ENCODE measurements around the gene OFD1.
"Not testable (repeated sequence)": the region's sequence is repeated elsewhere in the genome, so short reads cannot be mapped to it uniquely, and the experiment has no call there.

The OFD1 gene

DNA sequence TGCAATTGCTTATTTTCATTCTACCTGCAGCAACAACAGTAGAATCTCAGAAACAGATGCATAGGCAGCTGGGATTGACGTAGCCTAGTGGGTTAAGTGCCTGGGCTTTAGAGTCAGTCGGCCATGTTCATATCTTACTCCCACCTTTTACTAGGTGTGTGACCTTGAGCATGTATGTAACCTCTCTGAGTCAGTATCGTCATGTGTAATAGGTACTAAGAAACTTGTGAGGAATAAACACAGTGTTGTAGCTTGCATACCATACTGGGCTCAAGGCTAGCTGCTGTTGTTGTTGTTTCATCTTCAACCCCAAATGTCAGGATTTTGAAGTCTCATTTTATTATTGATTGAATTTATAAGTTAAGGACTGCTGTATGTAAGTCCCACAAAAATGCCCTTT, 31.4 kb upstream of the OFD1 start:
- in situ Hi-C loops (cut with MboI; ENCODE audit: low sequenced_read_pairs) = no loop called here

DNA sequence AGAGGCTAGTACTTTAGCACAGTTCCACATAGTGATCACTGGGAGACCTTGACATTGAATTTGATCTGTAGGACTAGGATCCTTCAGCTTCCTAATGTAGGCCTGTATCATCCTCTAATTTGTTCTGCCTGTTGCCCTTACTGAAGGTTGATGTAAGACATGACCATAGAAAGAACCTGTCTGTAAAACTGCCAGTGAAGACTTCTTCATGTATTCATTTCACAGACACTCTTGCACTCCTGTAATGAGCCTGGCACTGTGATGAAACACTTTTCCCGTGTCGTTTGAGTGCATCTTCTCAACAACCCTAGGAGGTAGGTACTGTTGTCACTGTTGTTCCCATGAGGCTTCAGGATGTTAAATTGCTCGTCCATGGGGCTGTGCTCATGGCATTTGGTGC, 31.0 kb upstream of the OFD1 start:
- in situ Hi-C loops (cut with MboI; ENCODE audit: low sequenced_read_pairs) = no loop called here

DNA sequence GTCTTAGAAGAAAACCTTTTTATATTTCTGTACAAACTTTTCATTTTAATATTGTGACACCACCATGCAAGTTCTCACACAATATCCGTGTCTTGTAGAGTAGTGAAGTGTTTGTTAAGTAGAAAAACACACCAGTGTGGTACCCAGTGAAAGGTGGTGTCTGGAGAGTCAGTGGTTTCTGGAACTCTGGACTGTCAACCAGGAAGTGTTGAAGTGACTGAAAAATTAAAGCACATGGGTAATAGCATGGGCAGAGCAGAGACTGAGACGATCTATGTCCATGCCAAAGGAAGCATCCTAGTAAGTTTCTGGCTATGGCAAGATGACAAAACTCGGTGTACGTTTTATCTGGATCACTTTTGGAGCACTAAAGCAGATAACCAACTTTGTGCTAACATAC, 23.4 kb upstream of the OFD1 start:
- in situ Hi-C loops (cut with MboI; ENCODE audit: low sequenced_read_pairs) = no loop called here

DNA sequence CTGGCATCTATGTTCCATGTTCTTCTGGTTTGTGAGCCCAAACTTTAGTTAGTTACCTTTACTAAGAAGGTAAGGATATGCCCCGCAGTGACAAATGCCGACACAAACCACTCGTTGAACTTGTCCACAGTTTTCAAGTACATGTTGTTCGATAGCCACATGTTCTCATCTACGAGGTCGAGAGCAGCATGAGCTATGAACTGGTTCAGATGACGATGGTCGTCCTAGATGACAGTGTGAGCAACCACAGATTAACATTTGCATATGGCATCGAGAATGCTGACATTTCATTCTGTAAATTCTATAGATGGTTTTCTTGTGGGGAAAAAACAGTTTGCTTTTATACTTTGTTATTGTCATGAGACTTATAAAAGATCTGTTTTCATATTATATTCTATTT, 18.1 kb upstream of the OFD1 start:
- in situ Hi-C loops (cut with MboI; ENCODE audit: low sequenced_read_pairs) = no loop called here

DNA sequence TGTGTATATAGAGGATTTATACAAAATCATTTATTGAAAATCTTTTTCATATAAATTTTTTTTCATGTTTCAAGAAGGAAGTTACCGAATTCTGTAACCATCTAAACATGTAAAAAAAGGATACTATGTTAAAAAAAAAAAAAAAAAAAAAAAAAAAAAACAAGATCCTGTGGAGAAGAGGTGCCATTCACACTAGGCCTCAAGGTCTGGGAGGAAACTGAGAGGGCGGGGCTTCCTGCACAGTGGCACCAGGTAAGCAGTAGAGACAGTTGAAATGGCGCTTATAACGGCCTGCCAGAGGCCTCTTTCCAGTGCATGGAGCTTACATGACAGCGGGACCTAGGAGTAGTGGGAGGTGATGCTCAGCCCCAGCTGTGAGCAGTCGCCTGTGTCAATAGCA, 17.6 kb upstream of the OFD1 start:
- in situ Hi-C loops (cut with MboI; ENCODE audit: low sequenced_read_pairs) = no loop called here

DNA sequence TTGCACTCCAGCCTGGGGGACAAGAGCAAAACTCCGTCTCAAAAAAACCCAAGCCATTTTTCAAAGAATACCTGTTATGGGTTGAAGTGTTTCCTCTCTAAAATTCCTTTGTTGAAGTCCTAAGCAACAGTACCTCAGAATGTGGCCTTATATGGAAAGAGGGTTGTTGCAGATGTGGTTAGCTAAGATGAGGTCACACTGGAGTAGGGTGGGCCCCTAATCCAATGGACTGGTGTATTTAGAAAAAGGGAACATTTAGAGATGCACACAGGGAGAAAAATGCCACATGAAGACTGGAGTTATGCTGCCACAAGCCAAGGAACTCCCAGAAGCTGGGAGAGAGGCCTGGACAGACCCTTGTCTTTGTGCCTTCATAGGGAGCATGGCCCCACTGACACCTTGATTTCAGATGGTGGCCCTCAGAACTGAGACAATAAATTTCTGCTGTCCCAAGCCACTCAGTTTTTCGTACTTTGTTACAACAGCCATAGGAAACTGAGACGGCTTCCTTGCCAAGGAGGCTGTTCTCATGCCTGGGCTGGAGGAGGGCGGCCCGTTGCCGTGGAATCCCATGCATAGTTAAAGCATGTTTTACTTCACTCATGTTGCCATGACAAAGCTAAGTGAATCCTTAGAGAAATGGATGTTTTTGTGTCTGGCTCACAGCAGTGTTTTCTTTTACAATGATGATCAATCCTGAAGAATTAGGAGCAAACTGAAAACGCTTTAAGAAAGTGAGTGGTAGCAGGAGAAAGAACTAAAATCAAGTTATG, 16.7 kb upstream of the OFD1 start:
- in situ Hi-C loops (cut with MboI; ENCODE audit: low sequenced_read_pairs) = no loop called here

DNA sequence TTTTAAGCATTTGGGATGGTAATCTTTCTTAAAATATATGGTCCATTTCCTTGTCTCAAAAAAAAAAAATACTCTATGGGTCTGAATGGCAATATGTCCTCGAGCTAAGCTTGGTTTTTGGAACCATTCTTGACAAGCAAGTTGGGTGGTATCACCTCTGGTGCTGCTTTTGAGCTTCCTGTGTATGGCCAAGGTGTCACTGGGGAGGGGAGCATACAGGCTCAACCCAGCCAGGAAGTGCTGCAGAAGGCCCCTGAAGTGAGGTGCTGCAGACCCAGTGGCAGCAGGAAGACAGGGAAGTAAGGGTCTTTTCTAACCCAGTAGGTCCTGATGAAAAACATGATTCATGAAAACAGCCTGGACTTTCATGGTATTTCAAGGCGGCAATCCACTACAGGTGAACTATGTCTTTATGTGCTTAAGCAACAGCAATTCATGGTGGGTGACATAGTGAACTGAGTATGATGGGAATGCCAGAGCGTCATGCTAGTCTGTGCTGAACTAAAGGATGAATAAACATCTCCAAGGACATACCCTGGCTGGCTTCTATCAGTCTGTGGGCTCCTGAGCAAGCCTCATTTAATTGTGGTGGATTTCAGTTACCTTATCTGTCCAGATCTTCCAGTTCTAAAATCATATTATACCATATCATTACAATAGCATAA, 15.2 kb upstream of the OFD1 start:
- in situ Hi-C loops (cut with MboI; ENCODE audit: low sequenced_read_pairs) = no loop called here

DNA sequence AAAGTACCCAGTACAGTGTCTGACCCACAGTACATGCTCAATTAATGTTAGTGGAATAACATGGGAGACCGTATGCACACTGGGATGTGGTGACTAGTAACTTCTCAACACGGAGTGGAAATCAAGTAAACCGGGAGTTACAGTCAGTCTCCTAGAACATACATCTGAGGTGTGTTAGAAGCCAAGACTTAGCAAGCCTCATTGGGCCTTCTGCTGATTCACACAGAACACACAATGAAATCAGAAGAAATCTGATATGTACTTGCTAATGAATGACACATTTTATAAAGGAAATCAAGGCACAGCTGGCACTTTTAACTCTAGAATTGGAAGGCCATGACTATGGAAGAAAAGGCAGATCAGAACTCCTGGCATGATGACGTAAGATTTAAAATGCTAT, 13.2 kb upstream of the OFD1 start:
- in situ Hi-C loops (cut with MboI; ENCODE audit: low sequenced_read_pairs) = no loop called here

DNA sequence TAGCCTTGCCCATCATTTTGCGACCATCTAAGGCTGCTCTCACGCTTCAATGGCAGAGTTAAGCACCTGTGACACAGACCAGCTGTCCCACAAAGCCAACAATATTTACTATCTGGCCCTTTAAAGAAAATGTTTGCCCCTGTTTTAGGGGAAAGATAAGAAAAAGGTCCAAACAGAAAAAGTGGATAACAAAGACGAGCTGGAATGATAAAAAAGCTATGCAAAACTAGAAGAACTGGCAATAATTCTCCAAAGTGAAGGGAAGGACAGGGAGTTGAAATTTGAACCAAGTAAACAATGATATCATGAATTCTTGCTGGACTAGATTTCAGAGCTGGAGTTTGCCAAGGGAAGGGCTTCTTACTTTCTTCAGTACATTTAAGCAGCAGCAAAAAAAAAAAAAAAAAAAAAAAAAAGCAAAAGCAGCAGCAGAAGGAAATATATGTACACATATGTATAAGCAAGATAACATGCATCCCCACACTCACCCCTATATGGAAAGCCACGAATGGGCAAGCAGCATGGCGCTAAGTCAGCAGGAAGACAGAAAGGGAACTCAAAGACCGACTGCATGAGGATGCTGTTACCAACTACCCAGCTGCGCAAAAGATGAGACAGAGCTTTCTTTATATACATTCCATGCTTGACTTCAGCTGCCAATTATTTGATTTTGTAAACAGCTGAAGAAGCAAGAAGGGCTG, 12.6 kb upstream of the OFD1 start:
- in situ Hi-C loops (cut with MboI; ENCODE audit: low sequenced_read_pairs) = no loop called here

DNA sequence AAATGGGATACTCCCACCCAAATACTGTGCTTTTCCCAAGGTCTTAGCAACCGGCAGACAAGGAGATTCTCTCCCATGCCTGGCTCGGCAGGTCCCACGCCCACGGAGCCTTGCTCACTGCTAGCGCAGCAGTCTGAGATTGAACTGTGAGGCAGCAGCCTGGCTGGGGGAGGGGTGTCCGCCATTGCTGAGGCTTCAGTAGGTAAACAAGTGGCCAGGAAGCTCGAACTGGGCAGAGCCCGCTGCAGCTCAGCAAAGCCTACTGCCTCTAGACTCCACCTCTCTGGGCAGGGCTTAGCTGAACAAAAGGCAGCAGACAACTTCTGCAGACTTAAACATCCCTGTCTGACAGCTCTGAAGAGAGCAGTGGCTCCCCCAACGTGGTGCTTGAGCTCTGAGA, 9.7 kb upstream of the OFD1 start:
- in situ Hi-C loops (cut with MboI; ENCODE audit: low sequenced_read_pairs) = not testable (repeated sequence)

DNA sequence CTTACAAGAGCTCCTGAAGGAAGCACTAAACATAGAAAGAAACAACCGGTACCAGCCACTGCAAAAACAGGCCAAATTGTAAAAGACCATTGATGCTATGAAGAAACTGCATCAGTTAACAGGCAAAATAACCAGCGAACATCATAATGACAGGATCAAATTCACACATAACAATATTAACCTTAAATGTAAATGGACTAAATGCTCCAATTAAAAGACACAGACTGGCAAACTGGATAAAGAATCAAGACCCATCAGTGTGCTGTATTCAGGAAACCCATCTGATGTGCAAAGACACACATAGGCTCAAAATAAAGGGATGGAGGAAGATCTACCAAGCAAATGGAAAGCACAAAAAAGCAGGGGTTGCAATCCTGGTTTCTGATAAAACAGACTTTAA, 8.0 kb upstream of the OFD1 start:
- in situ Hi-C loops (cut with MboI; ENCODE audit: low sequenced_read_pairs) = not testable (repeated sequence)

DNA sequence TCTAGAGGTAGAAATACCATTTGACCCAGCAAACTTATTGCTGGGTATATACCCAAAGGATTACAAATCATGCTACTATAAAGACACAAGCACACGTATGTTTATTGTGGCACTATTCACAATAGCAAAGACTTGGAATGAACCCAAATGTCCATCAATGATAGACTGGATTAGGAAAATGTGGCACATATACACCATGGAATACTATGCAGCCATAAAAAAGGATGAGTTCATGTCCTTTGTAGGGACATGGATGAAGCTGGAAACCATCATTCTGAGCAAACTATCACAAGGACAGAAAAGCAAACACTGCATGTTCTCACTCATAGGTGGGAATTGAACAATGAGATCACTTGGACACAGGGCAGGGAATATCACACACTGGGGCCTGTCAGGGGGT, 4.0 kb upstream of the OFD1 start:
- in situ Hi-C loops (cut with MboI; ENCODE audit: low sequenced_read_pairs) = not testable (repeated sequence)

DNA sequence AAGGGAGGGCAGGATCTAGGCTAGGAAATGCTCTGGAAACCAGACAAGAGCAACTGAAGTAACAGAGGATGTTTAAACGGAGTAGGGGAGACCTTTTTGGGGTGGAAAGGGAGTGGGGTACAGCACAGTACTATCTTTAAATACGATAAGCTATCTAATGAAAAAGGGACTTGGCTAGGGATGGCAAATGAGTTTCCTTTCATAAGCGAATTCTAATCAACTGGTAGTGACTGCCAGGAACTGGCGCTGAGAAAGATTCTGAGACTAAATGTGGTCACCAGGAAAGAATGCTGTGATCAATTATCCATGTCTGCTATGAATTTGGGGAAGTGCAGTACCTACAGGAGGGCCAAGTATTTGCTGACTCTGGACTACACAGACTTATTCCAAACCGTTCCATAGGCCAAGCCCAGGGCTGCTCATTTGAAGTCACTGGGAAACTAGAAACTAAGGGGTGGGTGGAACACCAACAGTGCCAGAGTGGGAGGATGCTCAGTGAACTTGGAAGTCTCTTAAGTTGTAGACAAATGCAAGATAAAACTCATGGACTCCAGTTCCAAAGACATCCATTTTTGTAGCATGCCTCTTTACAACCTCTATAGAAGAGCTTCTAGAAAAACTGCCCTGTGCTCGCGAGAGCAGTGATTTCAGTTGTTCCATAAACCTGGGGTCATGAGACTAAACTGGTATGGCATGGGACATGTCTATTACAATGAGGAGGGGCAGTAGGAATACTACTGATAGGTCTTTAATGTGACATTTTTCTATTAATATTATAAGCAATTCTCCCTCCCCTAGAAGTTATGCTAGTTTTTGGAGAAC, 2.1 kb upstream of the OFD1 start:
- in situ Hi-C loops (cut with MboI; ENCODE audit: low sequenced_read_pairs) = no loop called here

DNA sequence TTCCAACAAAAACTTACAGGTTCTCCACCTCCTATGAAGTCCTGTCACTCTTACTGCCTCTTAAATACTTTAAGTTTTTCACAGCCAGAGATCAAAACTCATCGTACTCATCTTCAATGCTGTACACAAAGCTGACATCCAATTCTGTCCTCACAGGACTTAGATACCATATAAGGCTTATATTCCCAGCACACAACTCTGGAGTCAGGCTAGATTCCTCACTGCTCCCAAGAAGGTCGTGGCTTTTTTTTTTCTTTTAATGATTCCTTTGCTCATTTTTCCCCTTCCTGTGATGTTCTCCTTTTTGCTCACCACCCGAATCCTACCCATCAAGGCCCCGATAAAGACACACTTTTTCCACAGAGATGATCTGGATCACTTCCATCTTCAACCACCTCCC, 1.0 kb upstream of the OFD1 start:
- in situ Hi-C loops (cut with MboI; ENCODE audit: low sequenced_read_pairs) = no loop called here

DNA sequence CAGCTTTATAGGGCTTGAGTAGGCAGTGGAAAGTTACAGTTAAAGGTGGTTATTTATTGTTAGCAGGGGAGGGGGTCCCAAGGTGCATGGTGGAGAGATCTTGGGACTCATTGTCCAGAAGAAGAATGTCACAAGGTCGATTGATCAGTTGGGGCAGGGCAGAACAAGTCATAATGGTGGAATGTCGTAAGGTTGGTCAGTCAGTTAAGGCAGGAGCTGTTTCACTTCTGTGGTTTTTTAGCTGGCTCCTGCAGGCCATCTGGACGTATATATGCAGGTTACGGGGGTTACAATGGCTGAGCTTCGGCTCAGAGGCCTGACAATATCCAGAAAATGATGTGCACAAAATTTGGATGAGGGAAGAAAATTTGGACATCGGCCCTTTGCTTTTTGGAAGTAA, 7.1 kb downstream of the OFD1 start:
- in situ Hi-C loops (cut with MboI; ENCODE audit: low sequenced_read_pairs) = no loop called here

DNA sequence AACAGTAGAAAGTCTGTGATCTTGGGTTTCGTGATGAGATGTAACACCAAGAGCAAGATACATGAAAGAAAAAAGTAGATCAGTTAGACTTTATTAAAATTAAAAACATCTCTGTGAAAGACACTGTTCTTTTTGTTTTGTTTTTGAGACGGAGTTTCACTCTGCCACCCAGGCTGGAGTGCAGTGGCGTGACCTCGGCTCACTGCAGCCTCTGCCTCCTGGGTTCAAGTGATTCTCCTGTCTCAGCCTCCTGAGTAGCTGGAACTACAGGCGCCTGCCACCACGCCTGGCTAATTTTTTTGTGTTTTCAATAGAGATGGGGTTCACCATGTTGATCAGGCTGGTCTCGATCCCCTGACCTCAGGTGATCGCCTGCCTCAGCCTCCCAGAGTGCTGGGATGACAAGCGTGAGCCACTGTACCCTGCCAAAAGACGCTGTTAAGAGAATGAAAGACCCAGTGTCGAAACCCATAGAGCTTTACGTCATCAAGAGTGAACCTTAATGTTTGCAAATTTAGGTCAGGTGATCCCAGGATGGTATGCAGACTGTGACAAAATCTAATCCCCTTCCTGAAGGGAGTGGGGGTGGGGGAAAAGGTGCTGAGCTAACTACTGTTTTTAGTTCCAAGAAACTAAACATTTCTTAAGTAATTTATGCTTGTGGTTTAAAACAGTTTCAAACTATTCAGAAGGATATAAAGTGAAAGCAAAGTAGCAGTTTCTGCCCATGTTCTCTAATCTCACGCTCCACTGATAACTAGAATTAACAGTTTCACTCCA, 8.0 kb downstream of the OFD1 start:
- in situ Hi-C loops (cut with MboI; ENCODE audit: low sequenced_read_pairs) = no loop called here

DNA sequence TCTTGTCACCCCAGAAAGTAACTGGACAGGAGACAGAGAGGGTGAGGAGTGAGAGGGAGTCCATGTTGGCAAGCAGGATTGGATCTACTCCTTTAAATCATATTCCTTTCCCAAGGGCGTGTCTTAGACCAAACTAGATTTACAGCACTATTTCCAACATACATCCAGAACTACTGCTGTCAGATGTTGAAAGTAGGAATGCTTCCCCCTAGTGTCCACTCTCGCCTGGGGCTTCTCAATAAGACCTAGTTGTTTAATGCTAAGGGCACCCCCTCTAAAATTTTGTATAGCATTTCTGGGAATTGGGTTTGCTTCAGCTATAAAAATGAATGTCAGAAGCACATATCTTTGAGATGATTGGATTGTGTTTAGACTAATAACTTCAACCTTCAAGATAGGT, 13.3 kb downstream of the OFD1 start:
- in situ Hi-C loops (cut with MboI; ENCODE audit: low sequenced_read_pairs) = no loop called here

DNA sequence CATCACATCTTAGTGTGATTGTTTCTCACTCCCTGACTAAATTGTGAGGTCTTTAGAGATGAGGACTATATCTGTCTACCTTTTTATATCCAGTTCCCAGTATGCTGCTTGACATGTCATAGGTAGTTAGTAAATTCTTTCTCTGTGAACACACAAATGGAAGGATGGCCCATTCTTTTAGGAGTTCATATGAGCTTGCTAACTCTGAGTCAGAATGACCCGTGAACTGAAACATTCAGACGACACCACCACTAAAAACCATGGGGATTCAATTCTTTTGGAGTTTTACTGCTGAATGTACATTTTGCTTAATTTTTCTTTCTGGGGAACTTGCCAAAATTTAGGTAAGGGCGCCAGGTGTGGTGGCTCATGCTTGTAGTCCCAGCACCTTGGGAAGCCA, 13.9 kb downstream of the OFD1 start:
- in situ Hi-C loops (cut with MboI; ENCODE audit: low sequenced_read_pairs) = no loop called here

DNA sequence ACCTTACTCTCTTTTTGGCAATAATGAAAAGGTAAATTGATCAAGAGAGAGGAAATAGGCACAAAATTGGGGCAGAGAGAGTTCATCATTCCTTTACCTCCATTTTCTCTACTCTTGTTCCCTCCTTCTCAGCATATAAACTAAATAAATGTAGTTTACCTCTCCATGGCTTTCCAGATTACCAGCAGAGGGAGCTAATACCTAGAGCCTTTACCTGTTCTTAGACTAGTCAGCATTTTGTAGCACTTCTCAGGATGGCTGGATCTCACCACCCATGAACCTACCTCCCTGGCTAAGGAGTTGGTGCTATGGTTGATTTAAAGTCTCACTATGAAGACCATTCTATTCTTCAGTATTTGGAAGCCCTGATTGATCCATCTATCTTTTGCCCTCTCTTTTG, 15.7 kb downstream of the OFD1 start:
- in situ Hi-C loops (cut with MboI; ENCODE audit: low sequenced_read_pairs) = loop anchor here (25.0 kb wide), 1 partner anchor 287 kb away; the partner anchor contains the start of gene GEMIN8

DNA sequence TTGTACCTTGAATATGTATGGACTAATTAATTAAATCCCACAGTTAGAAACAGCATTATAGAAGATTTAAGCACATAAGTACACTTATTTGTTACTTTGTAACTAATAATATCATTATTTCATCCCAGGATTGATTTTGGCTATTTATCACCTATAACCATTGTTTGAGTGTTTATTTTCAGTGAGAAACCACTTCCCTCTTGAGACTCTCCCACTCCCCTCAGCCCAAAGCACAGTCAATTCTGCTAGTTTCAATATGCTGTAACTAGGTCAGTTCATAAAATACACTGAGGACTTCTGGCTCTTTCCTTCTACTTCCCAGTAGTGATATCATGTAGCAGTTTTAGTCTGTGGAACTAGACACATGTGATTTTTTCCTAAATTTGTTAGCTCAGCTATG, 16.3 kb downstream of the OFD1 start:
- in situ Hi-C loops (cut with MboI; ENCODE audit: low sequenced_read_pairs) = loop anchor here (25.0 kb wide), 1 partner anchor 286 kb away; the partner anchor contains the start of gene GEMIN8

All from HL-60/S4 treated with retinoic acid at 250 ng/mL for 4 days and 3 days (cell line).